HCT116 (cell line): ENCODE measurements around the gene PAQR7. TPM values are rescaled to one million over a fixed set of nuclear protein-coding genes. Genes with fewer than 3 reads are reported as not detected.

Experiments used
- ATAC-seq: fragments of 200-7000 bp; cut with Tn5 transposase; 2 replicates; pipeline ENCODE4 v1.9.1; 2020; ENCODE audit warnings: mild to moderate bottlenecking, moderate library complexity
- BruUV-seq: library from RNA; stranded (reverse); fragments of 400-500 nt; replicated peaks from 2 replicates; lab custom pipeline; 2021; lab: Mats Ljungman, UMichigan
- CTCF ChIA-PET: fragments of 300-600 bp; sonication (Branson Sonifier 250); formaldehyde crosslinking; loops from one replicate; lab custom pipeline; 2021; ENCODE audit warnings: antibody characterized with exemption; lab: Charles Lee
- POLR2A ChIA-PET: fragments of 300-600, 350-600 bp; sonication (Branson Sonifier 250); formaldehyde crosslinking; loops from one replicate; lab custom pipeline; 2021; ENCODE audit warnings: antibody characterized with exemption; lab: Charles Lee
- RAD21 ChIA-PET, 2 experiments: fragments of 300-600 bp; sonication (Branson Sonifier 250); formaldehyde crosslinking; loops; one replicate each; lab custom pipeline; 2023; ENCODE audit warnings: low total read pairs in 2 of 2; ENCODE audit not compliant: uncharacterized antibody in 2 of 2, unreplicated experiment in 2 of 2, low non-redundant PET in 1 of 2; lab: Charles Lee
- DNase-seq: peaks from one replicate; pipeline ENCODE4 v3.0.0-alpha.2; 2010; ENCODE audit warnings: low read depth, low spot score
- H2AFZ ChIP-seq: fragments of 200-600 bp; shearing (Covaris generic), sonication (generic); 2 replicates; pipeline ENCODE4 v1.6.1; 2017; ENCODE audit warnings: low read depth, mixed run types, mixed read lengths, antibody characterized with exemption, low read length; ENCODE audit not compliant: poor library complexity, severe bottlenecking
- H3K27ac ChIP-seq: 2 replicates; pipeline ENCODE4 v1.5.1; 2012; ENCODE audit warnings: low read depth, low read length
- H3K27me3 ChIP-seq: fragments of 200-600 bp; sonication (generic); 2 replicates; pipeline ENCODE4 v1.6.1; 2016; ENCODE audit warnings: mixed run types, low read length, mixed read lengths; ENCODE audit not compliant: insufficient read depth
- H3K36me3 ChIP-seq, 2 experiments: fragments of 200-500 bp in 1 of 2; fragments of 200-600 bp in 1 of 2; sonication (Bioruptor generic) in 1 of 2; sonication (generic) in 1 of 2; 2 replicates each; pipeline versions ENCODE4 v1.5.1 to v1.6.1; 2014 to 2016; ENCODE audit warnings: low read length in 2 of 2, inconsistent platforms in 1 of 2, mixed read lengths in 1 of 2, mixed run types in 1 of 2; ENCODE audit not compliant: insufficient read depth in 2 of 2, control insufficient read depth in 1 of 2
- H3K4me1 ChIP-seq, 2 experiments: fragments of 200-600 bp in 1 of 2; sonication (generic) in 1 of 2; 2 replicates each; pipeline versions ENCODE4 v1.5.1 to v1.6.1; 2012 to 2017; ENCODE audit warnings: low read length in 2 of 2, inconsistent platforms in 1 of 2, mild to moderate bottlenecking in 1 of 2, mixed read lengths in 1 of 2, mixed run types in 1 of 2, moderate library complexity in 1 of 2; ENCODE audit not compliant: insufficient read depth in 2 of 2, control insufficient read depth in 1 of 2
- H3K4me2 ChIP-seq: fragments of 200-600 bp; sonication (generic); 2 replicates; pipeline ENCODE4 v1.6.1; 2017; ENCODE audit warnings: mixed run types, low read length, mixed read lengths
- H3K4me3 ChIP-seq, 2 experiments: fragments of 200-600 bp in 1 of 2; sonication (generic) in 1 of 2; replicated peaks in 1 of 2; 2 replicates each; pipeline ENCODE4 v1.5.1; 2011 to 2016; ENCODE audit warnings: low read length in 2 of 2, control low read depth in 1 of 2, low read depth in 1 of 2, mild to moderate bottlenecking in 1 of 2, mixed read lengths in 1 of 2, mixed run types in 1 of 2
- H3K79me2 ChIP-seq: fragments of 200-600 bp; sonication (generic); 2 replicates; pipeline ENCODE4 v1.6.1; 2017; ENCODE audit warnings: mild to moderate bottlenecking, mixed run types, low read length, moderate library complexity, mixed read lengths; ENCODE audit not compliant: insufficient read depth
- H3K9ac ChIP-seq: fragments of 200-600 bp; sonication (generic); 2 replicates; pipeline ENCODE4 v1.6.1; 2016; ENCODE audit warnings: low read length, mixed read lengths
- H3K9me2 ChIP-seq: fragments of 200-600 bp; sonication (generic), shearing (Covaris generic); 2 replicates; pipeline ENCODE4 v1.6.1; 2017; ENCODE audit warnings: mixed run types, mild to moderate bottlenecking, moderate library complexity; ENCODE audit not compliant: insufficient read depth
- H3K9me3 ChIP-seq, 2 experiments: fragments of 200-500 bp in 1 of 2; fragments of 200-600 bp in 1 of 2; sonication (Bioruptor generic) in 1 of 2; sonication (generic) in 1 of 2; 2 replicates each; pipeline ENCODE4 v1.6.1; 2014 to 2017; ENCODE audit warnings: low read length in 2 of 2, mixed read lengths in 2 of 2, inconsistent platforms in 1 of 2, low read depth in 1 of 2, mild to moderate bottlenecking in 1 of 2, mixed run types in 1 of 2, moderate library complexity in 1 of 2; ENCODE audit not compliant: control insufficient read depth in 1 of 2, insufficient read depth in 1 of 2
- H4K20me1 ChIP-seq: fragments of 200-600 bp; sonication (generic), shearing (Covaris generic); 2 replicates; pipeline ENCODE4 v1.6.1; 2017; ENCODE audit warnings: mixed run types, mild to moderate bottlenecking, moderate library complexity; ENCODE audit not compliant: insufficient read depth
- CEBPB ChIP-seq: IDR thresholded peaks from 2 replicates; pipeline ENCODE4 v1.6.1; 2012; ENCODE audit warnings: low read depth
- EZH2 ChIP-seq: fragments of 200-600 bp; sonication (generic); IDR thresholded peaks from 2 replicates; pipeline ENCODE4 v1.6.1; 2017; ENCODE audit warnings: antibody characterized with exemption, mixed run types
- JUND ChIP-seq: IDR thresholded peaks from 2 replicates; pipeline ENCODE4 v1.6.1; 2012
- MAX ChIP-seq: IDR thresholded peaks from 2 replicates; pipeline ENCODE4 v1.6.1; 2012
- POLR2A ChIP-seq: IDR thresholded peaks from 2 replicates; pipeline ENCODE4 v1.7.0; 2011; ENCODE audit warnings: borderline replicate concordance; ENCODE audit not compliant: insufficient read depth, insufficient read length; ENCODE audit errors: extremely low read depth
- POLR2AphosphoS5 ChIP-seq: IDR thresholded peaks from 2 replicates; pipeline ENCODE4 v1.6.1; 2011; ENCODE audit warnings: mild to moderate bottlenecking, low read depth, low read length, moderate library complexity
- RAD21 ChIP-seq: IDR thresholded peaks from 2 replicates; pipeline ENCODE4 v1.6.1; 2012; ENCODE audit warnings: low read depth, mild to moderate bottlenecking
- REST ChIP-seq: IDR thresholded peaks from 2 replicates; pipeline ENCODE4 v1.6.1; 2012; ENCODE audit warnings: low read depth
- TCF7L2 ChIP-seq: IDR thresholded peaks from 2 replicates; pipeline ENCODE4 v1.7.0; 2011; ENCODE audit warnings: borderline replicate concordance, inconsistent platforms; ENCODE audit not compliant: insufficient read depth, insufficient read length; ENCODE audit errors: extremely low read depth
- ZNF274 ChIP-seq: fragments of 200-500 bp; sonication (Bioruptor generic); IDR thresholded peaks from 2 replicates; pipeline ENCODE4 v1.6.1; 2014; ENCODE audit warnings: mild to moderate bottlenecking, low read depth, low read length, inconsistent platforms
- intact Hi-C: fragments of 100-400 bp; cut with micrococcal nuclease; formaldehyde crosslinking; loops from 2 replicates; pipeline ENCODE4 v1.10.0; 2022
- total RNA-seq: library from RNA; stranded (reverse); gene quantifications from one replicate; pipeline ENCODE4 v1.2.1, GENCODE V29; 2021; ENCODE audit not compliant: unreplicated experiment

PAQR7 gene
- total RNA-seq, 1 experiment from 2014 or later, result 13.1 TPM

- no peak for TF ChIP-seq EZH2
- TF ChIP-seq TCF7L2, result no peak
- no peak for TF ChIP-seq MAX
- no peak for TF ChIP-seq POLR2A
- TF ChIP-seq REST, result no peak
- no peak for TF ChIP-seq CEBPB
- TF ChIP-seq RAD21, result no peak
- TF ChIP-seq POLR2AphosphoS5, result no peak
- TF ChIP-seq JUND, result no peak
- no peak for TF ChIP-seq ZNF274
- ChIA-PET RAD21 (no interaction called here), POLR2A (no interaction called here), CTCF (interaction anchor here (1.1 kb wide), 1 partner anchor 8 kb away, joined by 4 read pairs; no protein-coding TSS in a partner anchor)
- H3K4me3 ChIP-seq, result no peak overlapping the region
- no peak overlapping the region for H3K27ac ChIP-seq
- H3K27me3 ChIP-seq, result no peaks in the 10 kb centered on the region
- H3K36me3 ChIP-seq, result no peaks in the 10 kb centered on the region; a peak in 1 of 4 replicates
- H3K4me1 ChIP-seq, result no peaks in the 10 kb centered on the region; a peak in 1 of 4 replicates
- ATAC-seq, result no peak
- no peaks in the 10 kb centered on the region for H4K20me1 ChIP-seq
- H3K9me2 ChIP-seq, result no peaks in the 10 kb centered on the region
- BruUV-seq, result no TSS peak
- no peaks in the 10 kb centered on the region for H3K9me3 ChIP-seq
- no peak for DNase-seq
- intact Hi-C loops, result no loop called here
- no peak overlapping the region for H2AFZ ChIP-seq
- H3K9ac ChIP-seq, result no peak overlapping the region
- no peak overlapping the region for H3K4me2 ChIP-seq
- H3K79me2 ChIP-seq, result peaks cover 96% of the 10 kb centered on the region
Measured at GRCh38 chr1:25845664-25846063, 29.8 kb downstream of the PAQR7 start.
